Measurements from ENCODE around the gene FBN1. TPM values are rescaled to one million over a fixed set of nuclear protein-coding genes. Genes with fewer than 3 reads are reported as not detected.

The FBN1 gene
- total and polyA plus RNA-seq, 2 of the 13 experiments (the other 11 are each of a cell fraction or from before 2014, with no cell fraction given) = 1.5 to 3.0 TPM

GRCh38 chr15:48681353-48681752 lies 35.8 kb upstream of the FBN1 start:
- no peak overlapping the region for H3K27ac ChIP-seq (ENCODE audit: extremely low read length, insufficient read depth, low read length)
- no TSS peak for BruUV-seq (replicated peaks)
- H3K9ac ChIP-seq (ENCODE audit: insufficient read depth, low read depth, low read length) = no peak overlapping the region
- CTCF ChIA-PET (ENCODE audit: low intra/inter-chr PET ratio, low total read pairs) = no interaction called here
- no peaks in the 10 kb centered on the region for H4K20me1 ChIP-seq (ENCODE audit: insufficient read depth, low read length)
- no peak overlapping the region for H2AFZ ChIP-seq (ENCODE audit: low read length)
- ATAC-seq (no peak), DNase-seq (ENCODE audit: low spot score) (no peak), FAIRE-seq (no peak)
- H3K4me3 ChIP-seq (replicated peaks in 1 of 3; ENCODE audit: insufficient read depth in 1 of 3, low read depth in 2 of 3, low read length in 3 of 3) = no peak overlapping the region
- H3K9me3 ChIP-seq (ENCODE audit: low read length) = no peaks in the 10 kb centered on the region
- POLR2A ChIA-PET = no interaction called here
- 70% methylated on average over 3 of the region's 3 CpGs for WGBS (ENCODE audit: low lambda C conversion rate)
- TF ChIP-seq HNRNPH1 (optimal IDR thresholded peaks at IDR 0.05; ENCODE audit: low read depth, low read length) = no peak
- TF ChIP-seq MLX (CRISPR knock-in tag; IDR thresholded peaks at IDR 0.05) = no peak
- no peak for TF ChIP-seq ZSCAN22 (CRISPR knock-in tag; IDR thresholded peaks at IDR 0.05)
- TF ChIP-seq ZNF792 (CRISPR knock-in tag; IDR thresholded peaks at IDR 0.05) = no peak
- TF ChIP-seq BHLHE40 (IDR thresholded peaks at IDR 0.05; ENCODE audit: low read length) = no peak
- TF ChIP-seq ZHX1 (CRISPR knock-in tag; IDR thresholded peaks at IDR 0.05; ENCODE audit: low read depth) = no peak
- no peak for TF ChIP-seq SKI (IDR thresholded peaks at IDR 0.05; ENCODE audit: partially characterized antibody)
- no peak for TF ChIP-seq ZNF788 (CRISPR knock-in tag; IDR thresholded peaks at IDR 0.05; ENCODE audit: borderline replicate concordance)
- no peak for TF ChIP-seq HOMEZ (CRISPR knock-in tag; IDR thresholded peaks at IDR 0.05; ENCODE audit: low read depth)
- no peak for TF ChIP-seq HOXD1 (CRISPR knock-in tag; IDR thresholded peaks at IDR 0.05)
- no peak for TF ChIP-seq ZNF441 (CRISPR knock-in tag; IDR thresholded peaks at IDR 0.05; ENCODE audit: borderline replicate concordance)
- TF ChIP-seq U2AF1 (optimal IDR thresholded peaks at IDR 0.05; ENCODE audit: low read depth, low read length) = no peak
- no peak for TF ChIP-seq FOXP1 (IDR thresholded peaks at IDR 0.05)
- TF ChIP-seq FOXP1 (CRISPR knock-in tag; IDR thresholded peaks at IDR 0.05) = no peak
- TF ChIP-seq NBN (conservative IDR thresholded peaks at IDR 0.05) = no peak
- no peak for TF ChIP-seq MAF1 (CRISPR knock-in tag; IDR thresholded peaks at IDR 0.05; ENCODE audit: borderline replicate concordance)
- no peak for TF ChIP-seq ZNF572 (CRISPR knock-in tag; IDR thresholded peaks at IDR 0.05)
- no peak for TF ChIP-seq ZNF784 (CRISPR knock-in tag; IDR thresholded peaks at IDR 0.05; ENCODE audit: borderline replicate concordance)
- H3K36me3 ChIP-seq (replicated peaks in 1 of 2; ENCODE audit: control insufficient read depth in 1 of 2, insufficient read depth in 2 of 2, low read length in 2 of 2) = no peaks in the 10 kb centered on the region
- H3K27me3 ChIP-seq (ENCODE audit: control insufficient read depth in 1 of 2, insufficient read depth in 2 of 2, low read length in 2 of 2) = no peaks in the 10 kb centered on the region
- peaks cover 11% of the 10 kb centered on the region; the same call in 1 of the 2 replicates for H3K4me1 ChIP-seq (ENCODE audit: insufficient read depth, low read length)
- no peaks in the 10 kb centered on the region for H3K79me2 ChIP-seq (ENCODE audit: insufficient read depth, low read length)
- H3K4me2 ChIP-seq (ENCODE audit: low read depth, low read length) = no peak overlapping the region
- in situ Hi-C loops (cut with HindIII; ENCODE audit: extremely low pct_ligation_motif_present, low pct_unique_long_range_greater_than_20kb) = no loop called here
- intact Hi-C loops (cut with micrococcal nuclease; ENCODE audit: unreplicated experiment) = no loop called here
